HL-60/S4 treated with phorbol 12-myristate 13-acetate at 8.2 ng/mL for 4 days and 3 days (cell line): Measurements from ENCODE around the gene CCSER2.
"Not testable (repeated sequence)": the region's sequence is repeated elsewhere in the genome, so short reads cannot be mapped to it uniquely, and the experiment has no call there.

ENCODE experiments used
- in situ Hi-C: fragments of 300-500 bp; cut with MboI; formaldehyde crosslinking; loops from 2 replicates; pipeline ENCODE4 v1.15.0; 2022; ENCODE audit warnings: low sequenced_read_pairs

Gene CCSER2

DNA sequence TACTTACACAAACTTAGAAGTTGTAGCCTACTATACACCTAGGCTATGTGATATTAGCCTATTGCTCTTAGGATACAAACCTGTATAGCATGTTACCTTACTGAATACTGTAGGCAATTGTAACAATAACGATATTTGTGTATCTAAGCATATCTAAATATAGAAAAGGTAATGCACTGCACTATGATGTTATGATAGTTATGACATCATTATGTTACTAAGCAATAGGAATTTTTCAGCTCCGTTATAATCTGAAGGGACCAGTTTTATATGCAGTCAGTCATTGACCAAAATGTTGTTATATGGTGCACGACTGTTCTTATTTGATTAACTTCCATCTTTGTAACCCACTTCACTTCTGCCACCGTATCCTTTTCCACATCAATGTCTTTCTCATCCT, 62.0 kb downstream of the CCSER2 start:
- in situ Hi-C loops, result no loop called here

DNA sequence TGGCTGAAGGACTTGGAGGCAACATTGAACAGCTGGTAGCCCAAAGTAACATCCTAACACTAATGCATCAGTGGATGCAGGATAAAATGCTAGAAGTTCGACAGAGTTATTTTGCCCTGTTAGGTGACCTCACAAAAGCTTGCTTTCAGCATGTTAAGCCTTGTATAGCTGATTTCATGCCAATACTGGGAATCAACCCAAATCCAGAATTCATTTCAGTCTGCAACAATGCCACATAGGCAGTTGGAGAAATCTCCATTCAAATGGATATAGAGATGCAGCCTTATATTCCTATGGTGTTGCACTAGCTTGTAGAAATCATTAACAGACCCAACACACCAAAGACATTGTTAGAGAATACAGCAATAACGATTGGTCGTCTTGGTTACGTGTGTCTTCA, 62.9 kb downstream of the CCSER2 start:
- in situ Hi-C loops, result no loop called here

DNA sequence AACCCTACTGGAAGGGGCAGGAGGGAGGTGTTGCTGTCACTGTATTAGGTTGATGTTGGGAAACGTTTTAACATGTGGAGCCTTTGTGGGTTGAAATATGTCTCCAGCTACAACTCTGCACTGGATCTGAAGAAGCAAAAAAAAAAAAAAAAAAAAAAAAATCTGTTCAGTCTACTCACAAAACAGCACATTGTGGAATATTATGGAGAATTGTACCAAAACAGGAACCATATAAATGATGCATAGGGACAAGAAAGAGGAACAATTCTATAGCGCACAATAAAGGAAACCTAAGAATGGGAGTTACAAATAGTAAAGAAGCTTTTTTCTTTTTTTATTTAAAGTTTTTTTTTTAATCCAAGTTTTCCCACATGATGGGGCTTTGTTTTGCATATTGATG, 63.8 kb downstream of the CCSER2 start:
- in situ Hi-C loops, result no loop called here

DNA sequence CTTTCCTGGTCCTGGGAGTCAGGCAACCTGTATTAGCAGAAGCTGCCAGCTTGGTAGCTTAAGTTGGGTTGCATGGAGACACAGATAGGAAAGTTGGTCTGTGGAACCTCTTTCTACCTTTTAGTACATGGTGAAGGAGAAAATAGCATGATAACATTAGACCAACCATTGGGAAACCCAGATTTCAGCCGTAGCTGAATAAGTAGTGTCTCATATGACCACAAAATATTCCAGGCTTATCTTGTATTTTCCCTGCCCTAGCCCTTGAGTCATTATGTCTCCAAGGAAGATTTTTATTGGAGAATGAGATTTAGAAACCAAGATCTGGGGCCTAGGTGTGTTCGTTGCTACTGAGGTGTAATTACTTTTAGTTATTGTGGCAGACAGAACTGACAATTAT, 67.2 kb downstream of the CCSER2 start:
- in situ Hi-C loops, result no loop called here

DNA sequence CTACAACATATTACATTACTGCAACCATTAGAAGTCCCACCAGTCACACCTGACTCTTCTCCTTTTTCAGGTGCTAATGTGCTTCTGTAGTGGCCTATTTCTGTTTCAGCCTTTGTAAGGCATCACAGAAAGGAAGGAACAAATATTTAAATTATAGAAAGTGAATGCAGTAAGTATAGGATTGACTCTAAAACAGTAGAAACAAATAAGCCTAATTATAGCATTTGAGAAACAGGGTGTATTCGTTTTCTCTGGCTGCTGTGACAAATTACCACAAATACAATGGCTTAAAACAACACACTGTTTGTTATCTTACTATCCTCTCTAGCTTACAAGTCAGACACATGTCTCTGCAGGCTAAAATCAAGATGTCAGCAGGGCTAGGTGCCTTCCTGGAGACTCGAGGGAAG, 69.4 kb downstream of the CCSER2 start:
- in situ Hi-C loops, result no loop called here

DNA sequence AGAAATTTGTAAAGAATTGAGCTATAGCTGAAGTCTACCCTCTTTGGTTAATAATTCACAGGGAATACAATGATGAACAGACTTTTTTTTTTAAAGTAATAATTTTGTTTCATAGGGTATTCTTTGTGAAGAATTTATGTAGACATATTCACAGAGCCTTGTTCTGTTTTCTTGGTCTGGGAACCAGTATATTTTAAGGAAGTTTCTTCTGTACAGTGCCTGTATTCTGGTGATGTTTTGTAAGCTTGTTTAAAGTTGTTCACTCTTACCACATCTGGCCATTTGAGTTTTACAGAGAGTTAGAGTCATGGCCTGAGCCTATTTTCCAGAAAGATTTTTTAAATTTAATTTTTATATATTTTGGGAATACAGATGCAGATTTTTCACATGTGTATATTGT, 70.3 kb downstream of the CCSER2 start:
- in situ Hi-C loops, result no loop called here

DNA sequence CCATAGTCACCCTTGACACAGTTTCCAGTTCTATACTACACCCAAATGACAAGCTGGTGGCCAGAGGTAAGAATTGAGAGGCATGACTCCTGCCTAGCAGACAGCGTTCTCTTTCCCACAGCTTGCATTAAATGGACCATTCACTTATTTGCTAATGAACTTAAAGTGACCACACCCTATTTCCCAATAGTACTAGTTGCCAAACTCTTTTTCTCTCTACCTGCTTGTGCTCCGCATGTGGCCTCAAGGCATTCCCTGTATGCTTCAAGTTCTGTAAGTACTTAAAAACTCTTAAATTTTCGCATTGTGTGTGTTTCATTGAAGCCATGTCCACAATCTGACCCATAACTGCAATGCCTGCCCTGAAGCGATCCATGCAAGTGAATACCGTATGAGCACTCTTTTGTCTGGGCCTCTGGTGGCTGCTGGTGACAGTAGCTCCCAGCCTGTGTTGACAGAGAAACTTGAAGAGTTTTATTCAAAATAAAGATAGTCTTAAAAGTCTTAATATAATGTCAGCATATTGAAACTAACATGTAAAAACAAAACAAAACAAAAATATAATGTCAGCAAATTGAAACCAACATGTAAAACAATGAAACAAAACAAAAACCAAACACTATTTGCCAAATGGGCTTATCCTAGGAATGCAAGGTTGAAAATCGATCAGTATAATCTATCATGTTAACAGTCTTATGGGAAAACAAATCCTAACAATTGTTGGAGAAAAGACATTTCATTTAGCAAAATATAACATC, 73.6 kb downstream of the CCSER2 start:
- in situ Hi-C loops, result no loop called here

DNA sequence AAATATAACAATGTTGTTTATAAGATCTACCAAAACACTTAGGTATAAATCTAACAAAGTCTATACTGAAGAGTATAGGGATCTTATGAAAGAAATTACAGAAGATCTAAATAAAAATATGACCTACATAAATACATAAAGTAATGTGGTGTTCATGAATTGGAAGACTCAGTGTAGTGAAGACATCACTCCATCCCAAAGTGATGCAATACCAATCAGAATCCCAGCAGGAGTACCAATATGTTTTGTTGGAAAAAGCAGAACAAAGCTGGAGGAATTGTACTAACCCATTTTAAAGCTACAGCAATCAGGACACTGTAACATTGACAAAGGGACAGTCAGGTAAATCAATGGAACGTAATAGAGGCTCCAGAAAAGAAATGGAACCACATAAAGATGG, 76.4 kb downstream of the CCSER2 start:
- in situ Hi-C loops, result no loop called here

DNA sequence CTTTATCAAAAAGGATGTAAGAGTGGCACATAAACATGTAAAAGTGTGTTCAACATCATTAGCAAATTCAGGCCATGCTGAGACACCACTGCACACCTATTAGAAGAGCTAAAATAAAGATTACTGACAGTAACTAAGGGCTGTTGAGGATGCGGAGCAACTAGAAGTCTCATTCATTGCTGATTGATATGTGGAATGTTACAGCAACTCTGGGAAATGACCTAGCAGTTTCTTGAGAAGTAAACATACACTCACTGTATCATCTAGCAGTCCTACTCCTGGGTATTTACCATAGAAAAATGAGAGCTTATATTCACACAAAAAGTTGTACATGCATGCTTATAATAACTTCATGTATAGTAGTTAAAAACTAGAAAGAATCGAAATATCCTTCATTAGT, 77.3 kb downstream of the CCSER2 start:
- in situ Hi-C loops, result no loop called here

DNA sequence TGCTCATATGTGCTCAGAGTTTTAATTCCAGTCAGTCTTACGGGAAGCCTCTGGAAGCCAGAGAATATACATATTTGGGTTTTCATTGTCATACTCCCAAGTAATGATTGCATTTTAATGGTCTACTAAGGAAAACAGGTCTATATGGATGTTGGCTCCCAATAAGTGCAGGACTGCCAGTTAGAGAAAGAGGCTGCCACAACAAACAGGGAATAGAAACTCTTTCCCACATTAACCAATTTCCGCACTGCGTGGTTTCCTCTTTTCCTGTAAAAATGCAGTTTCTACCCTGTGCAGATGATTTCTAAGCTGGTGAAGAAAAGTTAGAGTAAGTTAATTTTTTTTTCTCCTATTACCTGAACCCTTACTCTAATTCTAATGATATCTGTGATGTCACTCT, 78.2 kb downstream of the CCSER2 start:
- in situ Hi-C loops, result no loop called here

DNA sequence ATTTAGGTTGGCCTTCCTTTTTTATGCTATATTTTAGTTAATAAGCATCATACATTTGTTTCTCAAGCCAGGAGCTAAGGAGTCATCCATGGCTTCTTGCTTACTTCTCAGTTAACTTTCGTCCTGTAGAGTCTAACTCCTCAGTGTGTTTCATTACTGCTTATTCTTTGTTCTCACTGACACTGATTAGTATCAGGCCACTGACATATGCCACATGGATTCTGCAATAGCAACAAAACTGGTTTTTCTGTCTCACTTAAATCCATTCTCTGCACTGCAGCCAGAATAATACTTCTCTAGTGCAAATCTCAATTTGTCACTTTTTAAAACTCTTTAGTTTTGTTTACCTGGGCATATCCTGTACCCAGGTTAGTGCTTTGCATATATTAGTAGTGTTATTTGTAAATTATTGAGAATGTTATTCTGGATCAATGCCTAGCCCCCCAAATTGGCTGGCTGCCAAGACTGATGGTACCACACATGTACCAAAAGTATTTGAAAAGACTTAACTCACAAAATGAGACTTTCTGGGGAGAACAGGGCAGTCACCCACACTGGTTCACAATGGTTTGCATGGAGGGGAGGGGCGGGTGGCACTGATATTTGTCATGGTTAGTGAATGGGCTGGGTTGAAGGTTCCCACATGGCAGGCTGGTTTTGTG, 79.1 kb downstream of the CCSER2 start:
- in situ Hi-C loops, result no loop called here

DNA sequence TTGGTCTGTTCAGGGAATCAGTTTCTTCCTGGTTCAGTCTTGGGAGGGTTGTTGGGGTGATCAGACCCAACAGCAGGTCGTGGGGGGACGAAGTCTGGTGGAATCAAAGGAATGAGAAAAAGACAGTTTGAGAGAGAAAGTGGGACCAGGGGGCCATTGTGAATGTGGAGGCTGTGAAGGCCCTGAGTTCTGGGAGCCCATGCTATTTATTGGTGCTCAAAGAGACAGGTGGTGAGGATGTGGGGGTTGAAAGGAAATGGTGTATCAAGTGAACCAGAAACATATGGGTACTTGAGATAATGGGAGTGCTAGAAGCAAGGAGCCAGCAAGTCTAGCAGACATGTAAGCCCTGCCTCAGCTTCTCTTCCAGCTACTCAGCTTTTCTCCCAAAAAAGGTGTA, 84.1 kb downstream of the CCSER2 start:
- in situ Hi-C loops, result no loop called here

DNA sequence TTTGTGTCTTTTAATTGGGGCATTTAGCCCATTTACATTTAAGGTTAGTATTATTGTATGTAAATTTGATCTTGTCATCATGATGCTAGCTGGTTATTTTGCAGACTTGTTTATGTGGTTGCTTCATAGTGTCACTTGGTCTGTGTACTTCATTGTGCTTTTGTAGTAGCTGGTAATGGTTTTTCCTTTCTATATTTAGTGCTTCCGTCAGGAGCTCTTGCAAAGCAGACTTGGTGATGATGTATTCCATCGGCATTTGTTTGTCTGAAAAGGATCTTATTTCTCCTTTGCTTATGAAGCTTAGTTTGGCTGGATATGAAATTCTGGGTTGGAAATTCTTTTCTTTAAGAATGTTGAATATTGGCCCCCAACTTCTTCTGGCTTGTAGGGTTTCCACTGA, 85.7 kb downstream of the CCSER2 start:
- in situ Hi-C loops, result not testable (repeated sequence)

DNA sequence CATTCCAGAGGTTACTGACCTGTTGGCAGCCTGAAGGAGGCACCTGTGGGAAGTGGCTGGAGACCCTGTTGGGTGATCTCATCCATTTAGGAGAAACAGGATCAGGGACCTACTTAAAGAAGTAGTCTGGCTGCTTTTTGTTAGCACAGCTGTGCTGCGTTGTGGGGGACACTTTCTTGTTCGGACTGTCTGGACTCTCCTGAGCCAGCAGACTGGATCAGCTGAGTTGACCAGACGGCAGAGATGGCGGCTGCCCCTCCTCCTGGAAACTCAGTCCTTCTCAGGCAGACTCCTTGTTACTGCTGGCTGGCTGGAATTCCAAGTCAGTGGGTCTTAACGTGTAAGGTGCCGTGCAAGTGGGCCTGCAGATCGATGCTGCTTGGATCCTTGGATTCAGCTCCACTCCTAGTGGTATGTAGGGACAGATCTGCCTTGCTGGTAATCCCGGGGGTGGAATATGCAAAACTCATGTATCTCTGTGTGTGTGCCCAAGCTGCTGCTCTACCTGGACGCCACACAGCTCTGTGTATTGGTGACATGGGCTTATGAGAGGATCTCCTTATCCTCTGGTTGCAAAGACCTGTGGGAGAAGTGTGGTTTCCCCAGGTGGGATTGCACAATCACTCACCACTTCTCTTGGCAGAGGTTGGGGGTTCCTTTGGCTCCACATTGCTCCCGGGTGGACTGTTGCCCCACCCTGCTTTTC, 87.3 kb downstream of the CCSER2 start:
- in situ Hi-C loops, result no loop called here

DNA sequence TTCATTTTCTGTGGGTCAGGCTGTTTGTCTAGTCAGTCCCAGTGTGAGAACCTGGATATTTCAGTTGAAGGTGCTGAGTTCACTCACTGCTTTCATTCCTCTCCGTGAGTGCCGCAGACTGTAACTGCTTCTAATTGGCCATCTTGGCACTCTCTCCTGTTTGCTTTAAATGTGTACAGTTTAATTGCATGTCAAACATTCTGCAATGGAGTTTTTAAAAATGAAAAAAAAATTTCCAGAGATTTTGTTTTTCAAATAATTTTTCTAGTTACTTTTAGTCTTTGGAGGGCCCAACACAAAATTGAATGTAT, 87.8 kb downstream of the CCSER2 start:
- in situ Hi-C loops, result no loop called here

DNA sequence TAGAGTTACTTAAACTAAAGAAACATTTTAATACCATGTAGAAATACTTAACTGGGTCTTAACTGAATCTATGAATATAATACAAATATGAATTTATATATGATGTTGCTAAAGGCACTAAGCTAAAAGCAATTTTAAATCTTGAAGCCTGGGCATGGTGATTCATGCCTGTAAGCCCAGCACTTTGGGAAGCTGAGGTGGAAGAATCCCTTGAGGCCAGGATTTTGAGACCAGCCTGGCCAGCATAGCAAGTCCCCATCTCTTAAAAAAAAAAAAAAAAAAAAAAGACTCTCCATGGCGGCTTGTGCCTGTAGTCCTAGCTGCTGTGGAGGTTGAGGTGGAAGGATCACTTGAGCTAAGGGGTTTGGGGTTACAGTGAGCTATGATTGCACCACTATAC, 95.3 kb downstream of the CCSER2 start:
- in situ Hi-C loops, result no loop called here

DNA sequence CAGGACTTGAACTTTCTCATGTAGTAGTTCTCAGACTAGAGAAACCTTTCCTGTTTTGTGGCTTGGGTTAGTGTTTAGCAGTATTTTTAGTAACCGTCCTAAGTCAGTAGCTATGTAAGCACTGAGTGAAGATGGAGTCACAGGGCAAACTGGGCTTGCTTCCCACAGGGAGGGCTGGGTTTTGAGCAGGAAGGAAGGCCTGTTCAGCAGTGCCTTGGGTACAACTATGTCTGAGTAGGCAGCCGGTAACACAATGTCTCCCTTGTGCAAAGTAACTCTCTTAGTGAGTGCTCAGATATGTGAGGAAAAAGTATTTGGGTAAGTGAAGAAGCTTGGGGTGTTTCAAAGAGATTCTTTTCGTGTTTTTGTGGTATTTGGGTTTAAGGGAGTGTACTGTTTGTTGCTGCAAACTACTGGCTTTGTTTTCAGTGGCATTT, 96.4 kb downstream of the CCSER2 start:
- in situ Hi-C loops, result no loop called here

DNA sequence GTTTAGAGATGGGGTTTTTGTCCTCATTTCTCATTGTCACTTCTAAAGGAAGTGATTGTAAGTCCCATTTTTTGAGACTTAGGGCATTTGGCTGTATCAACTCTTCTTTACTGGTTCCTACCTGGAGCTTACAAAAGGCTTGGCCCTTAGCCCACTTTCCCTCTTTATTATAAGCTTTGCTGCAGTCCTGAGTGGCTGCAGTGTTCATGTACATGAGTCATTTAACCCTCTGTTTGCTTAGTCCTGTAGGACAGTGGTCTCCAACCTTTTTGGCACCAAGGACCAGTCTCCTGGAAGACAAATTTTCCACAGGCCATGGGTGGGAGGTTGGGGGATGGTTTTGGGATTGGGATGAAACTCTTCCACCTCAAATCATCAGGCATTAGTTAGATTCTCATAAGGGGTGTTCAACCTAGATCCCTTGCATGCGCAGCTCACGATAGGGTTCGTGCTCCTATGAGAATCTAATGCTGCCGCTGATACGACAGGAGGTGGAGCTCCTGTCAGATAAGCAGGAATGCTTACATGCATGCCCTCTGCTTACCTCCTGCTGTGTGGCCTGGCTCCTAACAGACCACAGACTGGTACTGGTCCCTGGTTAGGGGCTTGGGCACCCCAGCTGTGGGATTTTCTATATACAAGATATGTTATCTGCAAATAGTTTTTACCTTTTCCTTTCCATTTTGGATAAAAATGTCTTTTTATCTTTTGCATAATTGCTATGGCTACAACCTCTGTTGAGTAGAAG, 99.7 kb downstream of the CCSER2 start:
- in situ Hi-C loops, result no loop called here

DNA sequence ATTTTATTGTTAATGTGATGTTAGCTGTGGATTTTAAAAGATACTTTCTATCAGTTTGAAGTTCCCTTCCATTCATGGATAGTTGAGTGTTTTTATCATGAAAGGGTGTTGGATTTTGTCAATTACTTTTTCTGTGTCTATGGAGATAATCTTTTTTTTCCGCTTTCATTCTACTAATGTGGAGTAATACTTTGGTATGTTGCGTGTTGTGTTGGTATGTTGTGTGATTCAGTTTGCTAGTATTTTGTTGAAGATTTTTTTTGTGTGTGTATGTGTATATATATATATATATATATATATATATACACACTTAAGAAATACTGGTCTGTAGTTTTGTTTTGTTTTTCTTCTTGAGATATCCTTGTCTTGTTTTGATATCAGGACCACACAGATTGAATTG, 100.3 kb downstream of the CCSER2 start:
- in situ Hi-C loops, result no loop called here

DNA sequence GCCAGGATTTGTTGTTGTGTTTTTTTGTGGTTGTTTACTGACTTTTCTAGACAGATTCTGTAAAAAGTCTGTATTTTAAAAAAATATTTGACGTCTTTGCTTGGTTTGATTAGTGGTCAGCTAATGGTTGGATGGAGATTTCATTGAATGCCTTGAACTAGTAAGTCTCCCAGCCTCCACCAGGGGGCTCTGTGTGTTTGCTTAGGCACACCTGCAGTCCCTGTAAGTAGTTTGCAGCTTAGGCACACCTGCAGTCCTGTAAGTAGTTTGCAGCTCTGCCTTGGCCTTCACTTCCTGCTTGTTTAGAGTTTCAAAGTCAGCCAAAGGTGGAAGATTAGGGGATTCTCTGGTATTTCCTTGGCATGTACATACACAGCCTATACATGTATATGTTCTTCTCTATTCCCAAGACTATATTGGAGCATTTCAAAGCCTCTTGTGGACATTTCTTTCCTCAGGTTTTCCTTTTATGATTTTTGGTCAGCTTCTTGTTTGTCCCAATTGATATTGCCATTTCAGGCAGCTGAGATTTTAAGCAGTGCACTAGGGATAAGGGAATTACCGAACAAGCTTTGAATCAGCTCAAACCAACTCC, 101.6 kb downstream of the CCSER2 start:
- in situ Hi-C loops, result no loop called here

DNA sequence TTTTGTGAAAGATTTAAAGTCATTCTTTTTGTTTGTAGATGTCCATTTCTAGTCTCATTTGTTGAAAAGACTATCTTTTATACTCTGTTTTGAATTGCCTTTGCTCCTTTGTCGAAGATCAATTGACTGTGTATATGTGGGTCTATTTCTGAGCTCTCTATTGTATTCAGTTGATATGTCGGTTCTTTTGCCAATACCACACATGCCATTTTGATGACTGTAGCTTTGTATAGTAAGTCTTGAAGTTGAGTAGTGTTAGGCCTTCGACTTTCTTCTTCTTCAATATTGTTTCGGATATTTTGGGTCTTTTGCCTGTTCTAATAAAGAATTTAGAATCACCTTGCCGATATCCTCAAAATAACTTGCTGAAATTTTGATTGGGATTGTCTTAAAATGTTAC, 104.5 kb downstream of the CCSER2 start:
- in situ Hi-C loops, result no loop called here
